B cell (primary cell): Measurements from ENCODE around the gene ZNF317.
"Not testable (repeated sequence)": the region's sequence is repeated elsewhere in the genome, so short reads cannot be mapped to it uniquely, and the experiment has no call there.

Experiments used
- CTCF ChIP-seq: fragments of 200-600 bp; IDR thresholded peaks from one replicate; pipeline ENCODE4 v1.8.0; 2022; ENCODE audit warnings: antibody characterized with exemption, mild to moderate bottlenecking
- EZH2 ChIP-seq: IDR thresholded peaks from 2 replicates; pipeline ENCODE4 v1.6.1; 2012; ENCODE audit warnings: borderline replicate concordance, low read depth, mild to moderate bottlenecking, moderate library complexity, low read length; ENCODE audit not compliant: insufficient read depth, poor library complexity, severe bottlenecking

GRCh38 chr19:9198044-9198443, 57.8 kb downstream of the ZNF317 start:
- not testable (repeated sequence) for TF ChIP-seq CTCF, EZH2
